Ishikawa (cell line): Measurements from ENCODE around the gene NAPB.

Experiments
- CEBPB ChIP-seq: IDR thresholded peaks from 2 replicates; pipeline ENCODE4 v1.6.1; 2012
- CREB1 ChIP-seq: IDR thresholded peaks from 2 replicates; pipeline ENCODE4 v1.6.1; 2012; ENCODE audit warnings: low read depth
- EGR1 ChIP-seq: IDR thresholded peaks from 2 replicates; pipeline ENCODE4 v1.6.1; 2012
- EP300 ChIP-seq: IDR thresholded peaks from 2 replicates; pipeline ENCODE4 v1.6.1; 2012; ENCODE audit warnings: borderline replicate concordance
- FOXM1 ChIP-seq: IDR thresholded peaks from 2 replicates; pipeline ENCODE4 v1.6.1; 2012; ENCODE audit warnings: low read depth, borderline replicate concordance
- NFIC ChIP-seq: IDR thresholded peaks from 2 replicates; pipeline ENCODE4 v1.6.1; 2012
- RAD21 ChIP-seq: IDR thresholded peaks from 2 replicates; pipeline ENCODE4 v1.6.1; 2012; ENCODE audit warnings: low read depth
- TAF1 ChIP-seq: IDR thresholded peaks from 2 replicates; pipeline ENCODE4 v1.6.1; 2012; ENCODE audit warnings: low read depth, mild to moderate bottlenecking
- TCF12 ChIP-seq: IDR thresholded peaks from 2 replicates; pipeline ENCODE4 v1.6.1; 2012; ENCODE audit warnings: low read depth
- TEAD4 ChIP-seq: IDR thresholded peaks from 2 replicates; pipeline ENCODE4 v1.6.1; 2012
- YY1 ChIP-seq: IDR thresholded peaks from 2 replicates; pipeline ENCODE4 v1.6.1; 2012; ENCODE audit warnings: low read depth
- ZBTB7A ChIP-seq: IDR thresholded peaks from 2 replicates; pipeline ENCODE4 v1.6.1; 2012; ENCODE audit warnings: low read depth
- TF ChIP-seq, protein P1 (sequence below): IDR thresholded peaks from 2 replicates; pipeline ENCODE4 v1.6.1; 2012
- TF ChIP-seq, protein P2 (sequence below): IDR thresholded peaks from 2 replicates; pipeline ENCODE4 v1.6.1; 2012; ENCODE audit warnings: low read depth, mild to moderate bottlenecking
- TF ChIP-seq, protein P3 (sequence below): IDR thresholded peaks from 2 replicates; pipeline ENCODE4 v1.6.1; 2012

NAPB gene

DNA sequence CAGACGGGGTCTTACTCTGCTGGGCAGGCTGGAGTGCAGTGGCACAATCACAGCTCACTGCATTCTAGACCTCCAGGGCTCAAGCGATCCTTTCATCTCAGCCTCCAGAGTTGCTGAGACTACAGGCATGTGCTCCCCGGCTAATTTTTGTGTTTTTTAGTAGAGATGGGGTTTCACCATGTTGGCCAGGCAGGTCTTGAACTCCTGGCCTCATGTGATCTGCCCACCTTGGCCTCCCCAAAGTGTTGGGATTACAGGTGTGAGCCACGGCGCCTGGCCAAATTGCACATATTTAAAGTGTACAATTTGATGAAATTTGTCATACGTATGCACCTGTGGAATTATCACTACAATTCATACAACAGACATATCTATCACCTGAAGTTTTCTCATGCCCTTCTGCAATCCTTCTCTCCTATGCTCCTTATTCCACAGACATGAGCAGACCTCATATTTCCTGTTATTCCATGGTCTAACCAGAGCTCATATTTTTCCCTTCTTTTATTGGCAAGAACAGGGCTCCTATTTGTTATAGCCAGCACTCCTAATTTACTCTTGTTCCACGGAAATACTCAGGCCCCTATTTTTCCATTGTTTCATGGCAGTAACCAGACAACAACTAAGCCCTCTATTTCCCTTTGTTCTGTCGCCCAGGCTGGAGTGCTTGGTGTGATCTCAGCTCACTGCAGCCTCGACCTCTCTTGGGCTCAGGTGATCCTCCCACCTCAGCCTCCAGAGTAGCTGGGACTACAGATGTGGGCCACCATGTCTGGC lies 16.0 kb upstream of the NAPB start:
- TF ChIP-seq NFIC (no peak), EGR1 (no peak), YY1 (no peak), EP300 (no peak), TAF1 (no peak), CEBPB (no peak), TCF12 (no peak), FOXM1 (no peak), RAD21 (no peak), CREB1 (no peak)

- no peak for TF ChIP-seq TAF1
- TF ChIP-seq FOXM1 = no peak
Measured at GRCh38 chr20:23436681-23437080, 15.4 kb upstream of the NAPB start.

DNA sequence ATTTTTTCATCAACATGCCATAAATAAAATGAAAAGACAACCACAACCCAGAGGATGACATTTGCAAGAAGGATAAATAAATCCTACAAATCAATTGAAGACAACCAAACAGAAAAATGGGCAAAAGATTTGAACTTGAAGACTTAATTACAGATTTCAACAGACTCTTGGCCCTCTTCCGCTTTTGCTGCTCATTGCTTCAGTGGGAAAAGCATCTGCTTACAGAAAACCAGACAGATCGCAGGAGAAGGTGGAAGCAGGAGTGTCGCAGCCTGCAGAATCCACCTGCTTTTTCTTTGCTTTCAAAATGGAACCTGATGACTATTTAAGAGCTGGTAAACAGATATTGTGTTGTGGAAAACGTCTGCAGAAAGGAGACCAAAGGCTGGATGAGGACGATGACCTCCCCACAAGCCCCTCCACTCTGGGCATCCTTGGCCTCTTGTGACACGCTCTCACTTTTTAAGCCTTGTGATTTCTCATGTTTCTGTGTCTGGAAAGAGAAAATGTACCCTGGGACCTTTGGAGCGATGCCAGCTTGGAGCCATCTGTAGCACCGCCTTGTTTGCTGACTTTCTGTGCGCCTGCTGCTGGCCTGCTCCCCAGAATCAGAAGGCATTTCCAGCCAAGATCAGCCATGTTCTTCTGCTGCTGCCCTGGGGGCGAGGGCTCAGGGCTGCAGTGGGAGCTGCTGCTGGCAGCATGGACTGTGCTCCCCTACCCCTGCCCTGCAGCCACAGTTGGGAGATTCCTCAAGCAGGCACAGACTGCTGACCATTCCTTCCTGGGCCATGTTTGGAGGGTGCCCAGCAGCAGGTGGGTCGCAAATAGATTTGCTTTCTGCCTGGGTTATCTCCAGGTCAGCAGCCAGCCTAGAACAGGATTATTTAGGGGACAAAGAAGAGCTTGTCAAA lies 14.6 kb upstream of the NAPB start:
- no peak for TF ChIP-seq NFIC
- no peak for TF ChIP-seq YY1
- no peak for TF ChIP-seq EGR1
- no peak for TF ChIP-seq TEAD4
- TF ChIP-seq, protein P1, sequence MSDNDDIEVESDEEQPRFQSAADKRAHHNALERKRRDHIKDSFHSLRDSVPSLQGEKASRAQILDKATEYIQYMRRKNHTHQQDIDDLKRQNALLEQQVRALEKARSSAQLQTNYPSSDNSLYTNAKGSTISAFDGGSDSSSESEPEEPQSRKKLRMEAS = no peak
- TF ChIP-seq, protein P2, sequence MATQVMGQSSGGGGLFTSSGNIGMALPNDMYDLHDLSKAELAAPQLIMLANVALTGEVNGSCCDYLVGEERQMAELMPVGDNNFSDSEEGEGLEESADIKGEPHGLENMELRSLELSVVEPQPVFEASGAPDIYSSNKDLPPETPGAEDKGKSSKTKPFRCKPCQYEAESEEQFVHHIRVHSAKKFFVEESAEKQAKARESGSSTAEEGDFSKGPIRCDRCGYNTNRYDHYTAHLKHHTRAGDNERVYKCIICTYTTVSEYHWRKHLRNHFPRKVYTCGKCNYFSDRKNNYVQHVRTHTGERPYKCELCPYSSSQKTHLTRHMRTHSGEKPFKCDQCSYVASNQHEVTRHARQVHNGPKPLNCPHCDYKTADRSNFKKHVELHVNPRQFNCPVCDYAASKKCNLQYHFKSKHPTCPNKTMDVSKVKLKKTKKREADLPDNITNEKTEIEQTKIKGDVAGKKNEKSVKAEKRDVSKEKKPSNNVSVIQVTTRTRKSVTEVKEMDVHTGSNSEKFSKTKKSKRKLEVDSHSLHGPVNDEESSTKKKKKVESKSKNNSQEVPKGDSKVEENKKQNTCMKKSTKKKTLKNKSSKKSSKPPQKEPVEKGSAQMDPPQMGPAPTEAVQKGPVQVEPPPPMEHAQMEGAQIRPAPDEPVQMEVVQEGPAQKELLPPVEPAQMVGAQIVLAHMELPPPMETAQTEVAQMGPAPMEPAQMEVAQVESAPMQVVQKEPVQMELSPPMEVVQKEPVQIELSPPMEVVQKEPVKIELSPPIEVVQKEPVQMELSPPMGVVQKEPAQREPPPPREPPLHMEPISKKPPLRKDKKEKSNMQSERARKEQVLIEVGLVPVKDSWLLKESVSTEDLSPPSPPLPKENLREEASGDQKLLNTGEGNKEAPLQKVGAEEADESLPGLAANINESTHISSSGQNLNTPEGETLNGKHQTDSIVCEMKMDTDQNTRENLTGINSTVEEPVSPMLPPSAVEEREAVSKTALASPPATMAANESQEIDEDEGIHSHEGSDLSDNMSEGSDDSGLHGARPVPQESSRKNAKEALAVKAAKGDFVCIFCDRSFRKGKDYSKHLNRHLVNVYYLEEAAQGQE = no peak
- TF ChIP-seq, protein P3, sequence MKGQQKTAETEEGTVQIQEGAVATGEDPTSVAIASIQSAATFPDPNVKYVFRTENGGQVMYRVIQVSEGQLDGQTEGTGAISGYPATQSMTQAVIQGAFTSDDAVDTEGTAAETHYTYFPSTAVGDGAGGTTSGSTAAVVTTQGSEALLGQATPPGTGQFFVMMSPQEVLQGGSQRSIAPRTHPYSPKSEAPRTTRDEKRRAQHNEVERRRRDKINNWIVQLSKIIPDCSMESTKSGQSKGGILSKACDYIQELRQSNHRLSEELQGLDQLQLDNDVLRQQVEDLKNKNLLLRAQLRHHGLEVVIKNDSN = no peak
- no peak for TF ChIP-seq CEBPB
- TF ChIP-seq TCF12 = no peak
- no peak for TF ChIP-seq CREB1
- TF ChIP-seq ZBTB7A = no peak

DNA sequence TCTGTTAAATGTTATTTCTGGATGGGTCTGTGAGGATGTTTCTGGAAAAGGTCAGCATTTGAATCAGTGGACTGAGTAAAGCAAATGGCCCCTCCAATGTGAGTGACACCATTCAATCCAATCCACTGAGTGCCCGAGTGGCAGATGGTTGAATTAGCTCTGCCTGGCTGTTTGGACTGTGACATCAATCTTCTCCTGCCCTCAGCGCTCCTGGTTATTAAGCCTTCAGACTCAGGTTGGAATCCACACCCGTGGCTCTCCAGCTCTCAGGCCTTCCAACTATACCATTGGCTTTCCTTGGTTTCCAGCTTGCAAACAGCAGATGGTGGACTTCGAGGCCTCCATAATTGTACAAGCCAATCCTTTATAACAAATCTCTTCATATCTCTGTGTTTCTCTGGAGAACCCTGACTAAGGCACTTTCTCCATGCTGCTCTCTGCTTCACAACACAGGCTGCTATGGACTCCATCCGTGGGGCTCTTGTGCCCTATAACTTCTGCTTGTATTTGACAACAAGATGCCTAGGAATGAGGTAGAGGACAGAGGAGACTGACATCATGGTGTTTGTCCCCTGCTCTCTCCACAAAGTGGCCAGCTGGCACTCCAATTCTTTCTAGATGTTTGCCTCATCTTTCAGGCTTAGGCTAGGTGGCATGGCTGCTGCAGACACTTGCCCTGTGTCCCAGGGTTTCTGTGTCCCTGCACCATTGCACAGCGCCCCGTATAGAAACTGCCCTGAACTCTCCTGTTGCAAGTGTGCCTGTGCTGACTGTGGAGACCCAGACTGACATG lies 13.4 kb upstream of the NAPB start:
- no peak for TF ChIP-seq NFIC
- TF ChIP-seq, protein P3 = no peak
- TF ChIP-seq, protein P2 = no peak
- no peak for TF ChIP-seq YY1
- TF ChIP-seq EP300 = no peak
- TF ChIP-seq FOXM1 = no peak
- no peak for TF ChIP-seq TEAD4
- TF ChIP-seq CREB1 = no peak
- no peak for TF ChIP-seq ZBTB7A
- no peak for TF ChIP-seq RAD21
- TF ChIP-seq CEBPB = no peak

- TF ChIP-seq, protein P2 = no peak
- TF ChIP-seq YY1 (no peak), RAD21 (no peak), FOXM1 (no peak), CREB1 (no peak)
- TF ChIP-seq, protein P1 = no peak
- TF ChIP-seq, protein P3 = no peak
Measured at GRCh38 chr20:23433628-23434027, 12.3 kb upstream of the NAPB start.
